HepG2 (cell line): ENCODE data around the gene CEBPA. TPM values are rescaled to one million over a fixed set of nuclear protein-coding genes. Genes with fewer than 3 reads are reported as not detected.

Source experiments
- ATAC-seq: fragments of 200-7000 bp; cut with Tn5 transposase; 3 replicates; pipeline ENCODE4 v1.9.1; 2020; ENCODE audit warnings: mild to moderate bottlenecking, moderate library complexity
- BruUV-seq: library from RNA; stranded (reverse); fragments of 400-500 nt; replicated peaks from 2 replicates; lab custom pipeline; 2021; lab: Mats Ljungman, UMichigan
- CTCF ChIA-PET: fragments of 300-600 bp; formaldehyde crosslinking; extraction: SDS; loops from one replicate; lab custom pipeline; 2021; ENCODE audit warnings: low total read pairs, inconsistent platforms, low intra/inter-chr PET ratio; lab: Yijun Ruan, JAX
- POLR2A ChIA-PET: fragments of 350-600 bp; sonication (Branson Sonifier 250); formaldehyde crosslinking; loops from one replicate; lab custom pipeline; 2020; ENCODE audit warnings: antibody characterized with exemption, inconsistent platforms; lab: Yijun Ruan, JAX
- DNase-seq: peaks from one replicate; pipeline ENCODE4 v3.0.0-alpha.2; 2015; ENCODE audit warnings: low spot score
- FAIRE-seq: peaks from 3 replicates; lab custom pipeline; 2011; peaks lifted over from hg19 to GRCh38; lab: Jason Lieb, UNC
- H2AFZ ChIP-seq: one replicate; pipeline ENCODE4 v1.6.1; 2011; ENCODE audit warnings: low read length, inconsistent platforms
- H3K27ac ChIP-seq: fragments of 300-600 bp; 3 replicates; pipeline ENCODE4 v1.8.0; 2011; ENCODE audit warnings: mixed run types, mild to moderate bottlenecking, mixed read lengths, low read length, inconsistent platforms; ENCODE audit not compliant: insufficient read depth; ENCODE audit errors: extremely low read length
- H3K27me3 ChIP-seq, 2 experiments: fragments of 200-600 bp in 1 of 2; 2 replicates in 1 of 2; 3 replicates in 1 of 2; pipeline versions ENCODE4 v1.6.0 to v1.8.0; 2011; ENCODE audit warnings: low read length in 2 of 2, mild to moderate bottlenecking in 2 of 2, moderate library complexity in 2 of 2, inconsistent platforms in 1 of 2; ENCODE audit not compliant: insufficient read depth in 2 of 2, control insufficient read depth in 1 of 2
- H3K36me3 ChIP-seq, 2 experiments: fragments of 200-600 bp in 1 of 2; replicated peaks in 1 of 2; 2 replicates in 1 of 2; 3 replicates in 1 of 2; pipeline versions ENCODE4 v1.5.1 to v1.8.0; 2011; ENCODE audit warnings: low read length in 2 of 2, inconsistent platforms in 1 of 2; ENCODE audit not compliant: insufficient read depth in 2 of 2, control insufficient read depth in 1 of 2
- H3K4me1 ChIP-seq: 2 replicates; pipeline ENCODE4 v1.5.1; 2012; ENCODE audit warnings: low read length, inconsistent platforms; ENCODE audit not compliant: insufficient read depth
- H3K4me2 ChIP-seq: 2 replicates; pipeline ENCODE4 v1.6.0; 2011; ENCODE audit warnings: low read depth, low read length, inconsistent platforms
- H3K4me3 ChIP-seq, 3 experiments: fragments of 200-600 bp in 1 of 3; sonication (generic), shearing (Covaris generic) in 1 of 3; replicated peaks in 1 of 3; 2 replicates each; pipeline ENCODE4 v1.5.1; 2011 to 2016; ENCODE audit warnings: low read length in 3 of 3, inconsistent platforms in 2 of 3, low read depth in 2 of 3, mild to moderate bottlenecking in 2 of 3, control low read depth in 1 of 3, mixed read lengths in 1 of 3; ENCODE audit not compliant: insufficient read depth in 1 of 3
- H3K79me2 ChIP-seq: one replicate; pipeline ENCODE4 v1.6.1; 2011; ENCODE audit warnings: low read length, inconsistent platforms; ENCODE audit not compliant: insufficient read depth
- H3K9ac ChIP-seq: 2 replicates; pipeline ENCODE4 v1.6.0; 2011; ENCODE audit warnings: mild to moderate bottlenecking, low read depth, low read length, inconsistent platforms; ENCODE audit not compliant: insufficient read depth
- H3K9me3 ChIP-seq: 2 replicates; pipeline ENCODE4 v1.5.1; 2012; ENCODE audit warnings: mild to moderate bottlenecking, low read length
- H4K20me1 ChIP-seq: 2 replicates; pipeline ENCODE4 v1.6.0; 2011; ENCODE audit warnings: inconsistent platforms, mild to moderate bottlenecking, low read length, moderate library complexity; ENCODE audit not compliant: insufficient read depth
- ATF5 ChIP-seq: sonication (generic); formaldehyde crosslinking; IDR thresholded peaks from 2 replicates; pipeline ENCODE4 v1.4.0; 2020; ENCODE audit warnings: mild to moderate bottlenecking, low read depth, missing genetic modification reagents
- HHEX ChIP-seq: IDR thresholded peaks from 2 replicates; pipeline ENCODE4 v1.6.1; 2016; ENCODE audit warnings: control low read depth
- IKZF1 ChIP-seq: fragments of 450-650 bp; IDR thresholded peaks from 2 replicates; pipeline ENCODE4 v1.7.1; 2016
- KLF12 ChIP-seq: sonication (generic); formaldehyde crosslinking; IDR thresholded peaks from 2 replicates; pipeline ENCODE4 v1.4.0; 2020; ENCODE audit warnings: missing genetic modification reagents, borderline replicate concordance
- MED1 ChIP-seq: sonication (generic); formaldehyde crosslinking; IDR thresholded peaks from 2 replicates; pipeline ENCODE4 v1.4.0; 2020; ENCODE audit warnings: missing genetic modification reagents
- NR1H2 ChIP-seq: sonication (generic); formaldehyde crosslinking; IDR thresholded peaks from 2 replicates; pipeline ENCODE4 v1.8.1; 2022; ENCODE audit warnings: low read depth, missing genetic modification reagents, borderline replicate concordance
- PCBP2 ChIP-seq: fragments of 200-400 bp; formaldehyde crosslinking; optimal IDR thresholded peaks from 2 replicates; pipeline ENCODE3; 2018; ENCODE audit warnings: low read length, low read depth; ENCODE audit not compliant: poor library complexity, severe bottlenecking
- RBFOX2 ChIP-seq: fragments of 200-400 bp; formaldehyde crosslinking; IDR thresholded peaks from 2 replicates; pipeline ENCODE4 v1.6.1; 2017; ENCODE audit warnings: low read depth, mild to moderate bottlenecking, low read length
- RBM39 ChIP-seq: fragments of 200-400 bp; formaldehyde crosslinking; IDR thresholded peaks from one replicate; pipeline ENCODE4 v1.6.1; 2018; ENCODE audit warnings: antibody characterized with exemption, mild to moderate bottlenecking, low read depth, low read length; ENCODE audit not compliant: poor library complexity, severe bottlenecking
- REXO4 ChIP-seq: sonication (generic); formaldehyde crosslinking; IDR thresholded peaks from 2 replicates; pipeline ENCODE4 v1.8.0; 2022; ENCODE audit warnings: missing genetic modification reagents, mild to moderate bottlenecking, borderline replicate concordance
- ZKSCAN1 ChIP-seq: fragments of 150-350 bp; IDR thresholded peaks from 2 replicates; pipeline ENCODE4 v1.6.1; 2014; ENCODE audit warnings: low read length
- ZNF337 ChIP-seq: sonication (generic); formaldehyde crosslinking; IDR thresholded peaks from 2 replicates; pipeline ENCODE4 v1.5.1; 2020; ENCODE audit warnings: missing genetic modification reagents, low read depth, mild to moderate bottlenecking, borderline replicate concordance
- ZNF772 ChIP-seq: sonication (generic); formaldehyde crosslinking; IDR thresholded peaks from 2 replicates; pipeline ENCODE4 v1.5.0; 2020; ENCODE audit warnings: mild to moderate bottlenecking, missing genetic modification reagents
- WGBS: methylation state at CpG from one replicate; pipeline ENCODE4 v1.1.6; 2017; ENCODE audit warnings: low lambda C conversion rate; 5-methylcytosine and 5-hydroxymethylcytosine counted together
- in situ Hi-C: cut with HindIII; loops from 2 replicates; pipeline ENCODE4 v1.10.0; 2017; ENCODE audit warnings: low pct_unique_long_range_greater_than_20kb; ENCODE audit not compliant: extremely low pct_ligation_motif_present
- intact Hi-C: fragments of 100-400 bp; cut with micrococcal nuclease; formaldehyde crosslinking; loops from one replicate; pipeline ENCODE4 v1.10.0; 2022; ENCODE audit not compliant: unreplicated experiment
- polyA plus RNA-seq, 8 experiments: library from polyadenylated mRNA; depleted of rRNA in 3 of 8; stranded (reverse) in 7 of 8; unstranded in 1 of 8; fragments of >200 nt; fragmentation: Illumina TruSeq in 4 of 8; extraction: Trizol in 4 of 8; gene quantifications; 2 replicates each; pipeline versions ENCODE4 v1.2.1 to v1.2.3, GENCODE V29; 2011 to 2016; ENCODE audit warnings: low read depth in 4 of 8, missing spikeins in 1 of 8, mixed read lengths in 1 of 8; ENCODE audit not compliant: insufficient read depth in 1 of 8
- total RNA-seq, 5 experiments: library from RNA; depleted of rRNA; stranded (reverse); fragments of >200 nt; fragmentation: Illumina TruSeq; extraction: Trizol; gene quantifications; 2 replicates each; pipeline ENCODE4 v1.2.3, GENCODE V29; 2016; ENCODE audit warnings: low read depth in 1 of 5
- TF ChIP-seq, protein P1 (sequence below): sonication (generic); formaldehyde crosslinking; IDR thresholded peaks from 2 replicates; pipeline ENCODE4 v1.5.1; 2020; ENCODE audit warnings: mild to moderate bottlenecking, missing genetic modification reagents
- TF ChIP-seq, protein P2 (sequence below): sonication (generic); formaldehyde crosslinking; conservative IDR thresholded peaks from 2 replicates; pipeline ENCODE4 v1.8.0; 2022; ENCODE audit warnings: missing genetic modification reagents

The CEBPA gene
- total and polyA plus RNA-seq, 2 of the 13 experiments (the other 11 are each of a cell fraction or from before 2014, with no cell fraction given): 24.8 to 103 TPM

DNA sequence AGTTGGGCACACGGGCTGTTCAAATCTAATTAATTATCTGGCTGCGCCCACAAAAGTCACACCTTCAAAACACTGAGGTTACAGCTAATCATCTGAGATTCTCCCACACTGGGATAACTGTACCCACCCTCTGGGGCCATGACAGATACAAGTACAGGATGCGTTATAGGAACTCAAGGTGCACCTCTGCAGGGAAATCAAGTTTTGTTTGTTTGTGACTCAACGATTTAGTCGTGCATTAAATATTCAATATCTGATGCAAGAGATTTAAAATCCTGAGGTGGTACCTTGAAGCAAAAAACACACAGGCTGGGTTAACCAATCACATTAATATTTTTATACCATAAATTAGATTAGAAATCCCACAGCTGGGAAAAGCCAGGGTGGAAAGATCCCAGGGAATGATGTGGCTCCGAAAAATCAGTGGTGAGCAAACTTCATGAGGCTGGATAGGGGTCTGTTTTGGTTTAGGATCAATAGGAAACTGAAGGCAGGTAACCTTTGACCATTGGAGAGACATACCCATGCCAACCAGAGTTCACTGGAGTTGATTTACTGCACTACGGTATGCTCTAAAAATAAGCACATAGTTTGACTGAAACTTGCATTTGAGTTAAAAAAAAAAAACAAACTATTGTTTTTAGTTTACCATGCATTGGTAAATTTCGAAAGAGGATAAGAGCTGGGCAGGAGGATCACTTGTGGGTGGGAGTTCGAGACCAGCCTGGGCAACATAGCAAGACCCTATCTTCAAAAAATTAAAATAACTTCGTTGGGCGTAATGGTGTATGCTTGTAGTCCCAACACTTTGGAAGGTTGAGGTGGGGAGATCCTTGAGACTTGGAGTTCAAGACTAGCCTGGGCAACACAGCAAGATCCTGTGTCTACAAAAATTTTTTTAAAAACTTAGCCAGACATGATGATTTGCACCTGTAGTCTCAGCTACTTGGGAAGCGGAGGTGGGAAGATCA lies 47.3 kb upstream of the CEBPA start (continued):
- TF ChIP-seq PCBP2: no peak
- TF ChIP-seq, all 625 proteins: peak for 11

DNA sequence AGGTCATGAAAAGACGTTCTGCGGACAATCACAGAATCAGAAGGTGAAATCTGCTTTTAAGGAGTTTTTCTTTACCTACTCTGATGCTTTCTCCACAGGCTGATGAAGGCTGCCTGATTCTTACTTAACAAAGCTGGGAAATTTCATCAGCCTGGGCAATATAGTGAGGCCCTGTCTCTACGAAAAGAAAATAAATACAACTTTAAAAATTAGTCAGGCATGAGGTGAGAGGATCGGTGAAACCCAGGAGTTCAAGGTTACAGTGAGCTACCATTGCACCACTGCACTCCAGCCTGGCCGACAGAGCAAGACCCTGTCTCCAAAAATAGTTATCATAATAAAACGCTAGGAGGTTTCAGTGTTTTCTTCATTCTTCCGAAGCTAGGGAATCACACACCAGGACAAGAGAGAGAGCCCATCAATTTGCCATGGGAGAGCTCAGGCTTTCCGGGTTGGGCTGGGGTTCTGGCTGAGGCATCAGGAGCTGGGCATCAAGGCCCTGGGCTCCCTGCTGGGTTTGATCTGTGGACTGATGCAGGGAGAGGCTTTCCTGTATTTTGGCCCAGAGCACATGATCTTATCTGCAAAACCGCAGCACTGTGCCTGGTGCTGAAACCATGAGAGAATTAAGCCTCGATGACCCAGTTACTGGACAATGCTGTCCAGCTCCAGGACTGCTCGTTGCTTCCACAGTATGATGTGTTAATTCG lies 46.1 kb upstream of the CEBPA start:
- 17% methylated on average over 11 of the region's 12 CpGs for WGBS
- Histone ChIP-seq H3K27me3 (no peaks in the 10 kb centered on the region), H3K9me3 (no peaks in the 10 kb centered on the region), H2AFZ (no peak overlapping the region), H3K4me2 (peak overlapping the region; percentile 53), H3K79me2 (no peaks in the 10 kb centered on the region), H3K9ac (peak overlapping the region; percentile 47), H3K4me1 (peaks cover 40% of the 10 kb centered on the region), H4K20me1 (no peaks in the 10 kb centered on the region), H3K4me3 (peak overlapping the region in 2 of 3 experiments; percentile 11 to 45; a peak in 3 of 6 replicates), H3K27ac (peak overlapping the region; percentile 64), H3K36me3 (no peaks in the 10 kb centered on the region)
- peak; percentile 46 for DNase-seq
- no TSS peak for BruUV-seq
- peak; percentile 79 for FAIRE-seq
- in situ Hi-C loops: no loop called here
- POLR2A ChIA-PET: interaction anchor here (0.7 to 3.5 kb wide), 18 partner anchors 10 to 172 kb away, joined by 3 to 50 read pairs (median 6); partner anchors contain the start of genes CEBPA and CEBPG
- ATAC-seq: peak; percentile 88
- intact Hi-C loops: no loop called here
- CTCF ChIA-PET: no interaction called here
- no peak for TF ChIP-seq KLF12
- no peak for TF ChIP-seq ZKSCAN1
- TF ChIP-seq ZNF337 (CRISPR knock-in tag): no peak
- TF ChIP-seq RBM39: no peak
- no peak for TF ChIP-seq ATF5 (CRISPR knock-in tag)
- TF ChIP-seq, protein P1, sequence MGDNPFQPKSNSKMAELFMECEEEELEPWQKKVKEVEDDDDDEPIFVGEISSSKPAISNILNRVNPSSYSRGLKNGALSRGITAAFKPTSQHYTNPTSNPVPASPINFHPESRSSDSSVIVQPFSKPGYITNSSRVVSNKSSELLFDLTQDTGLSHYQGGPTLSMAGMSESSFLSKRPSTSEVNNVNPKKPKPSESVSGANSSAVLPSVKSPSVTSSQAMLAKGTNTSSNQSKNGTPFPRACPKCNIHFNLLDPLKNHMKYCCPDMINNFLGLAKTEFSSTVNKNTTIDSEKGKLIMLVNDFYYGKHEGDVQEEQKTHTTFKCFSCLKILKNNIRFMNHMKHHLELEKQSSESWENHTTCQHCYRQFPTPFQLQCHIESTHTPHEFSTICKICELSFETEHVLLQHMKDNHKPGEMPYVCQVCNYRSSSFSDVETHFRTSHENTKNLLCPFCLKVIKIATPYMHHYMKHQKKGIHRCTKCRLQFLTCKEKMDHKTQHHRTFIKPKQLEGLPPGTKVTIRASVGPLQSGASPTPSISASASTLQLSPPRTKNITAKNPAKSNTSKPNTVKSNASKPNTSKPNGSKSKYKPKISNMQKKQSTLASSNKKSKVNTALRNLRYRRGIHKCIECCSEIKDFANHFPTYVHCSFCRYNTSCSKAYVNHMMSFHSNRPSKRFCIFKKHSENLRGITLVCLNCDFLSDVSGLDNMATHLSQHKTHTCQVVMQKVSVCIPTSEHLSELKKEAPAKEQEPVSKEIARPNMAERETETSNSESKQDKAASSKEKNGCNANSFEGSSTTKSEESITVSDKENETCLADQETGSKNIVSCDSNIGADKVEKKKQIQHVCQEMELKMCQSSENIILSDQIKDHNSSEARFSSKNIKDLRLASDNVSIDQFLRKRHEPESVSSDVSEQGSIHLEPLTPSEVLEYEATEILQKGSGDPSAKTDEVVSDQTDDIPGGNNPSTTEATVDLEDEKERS (CRISPR knock-in tag): no peak
- peak; percentile 60 for TF ChIP-seq MED1 (CRISPR knock-in tag)
- TF ChIP-seq RBFOX2: no peak
- no peak for TF ChIP-seq REXO4 (CRISPR knock-in tag)
- TF ChIP-seq ZNF772 (CRISPR knock-in tag): no peak
- TF ChIP-seq, protein P2, sequence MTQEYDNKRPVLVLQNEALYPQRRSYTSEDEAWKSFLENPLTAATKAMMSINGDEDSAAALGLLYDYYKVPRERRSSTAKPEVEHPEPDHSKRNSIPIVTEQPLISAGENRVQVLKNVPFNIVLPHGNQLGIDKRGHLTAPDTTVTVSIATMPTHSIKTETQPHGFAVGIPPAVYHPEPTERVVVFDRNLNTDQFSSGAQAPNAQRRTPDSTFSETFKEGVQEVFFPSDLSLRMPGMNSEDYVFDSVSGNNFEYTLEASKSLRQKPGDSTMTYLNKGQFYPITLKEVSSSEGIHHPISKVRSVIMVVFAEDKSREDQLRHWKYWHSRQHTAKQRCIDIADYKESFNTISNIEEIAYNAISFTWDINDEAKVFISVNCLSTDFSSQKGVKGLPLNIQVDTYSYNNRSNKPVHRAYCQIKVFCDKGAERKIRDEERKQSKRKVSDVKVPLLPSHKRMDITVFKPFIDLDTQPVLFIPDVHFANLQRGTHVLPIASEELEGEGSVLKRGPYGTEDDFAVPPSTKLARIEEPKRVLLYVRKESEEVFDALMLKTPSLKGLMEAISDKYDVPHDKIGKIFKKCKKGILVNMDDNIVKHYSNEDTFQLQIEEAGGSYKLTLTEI (CRISPR knock-in tag): no peak
- no peak for TF ChIP-seq IKZF1
- TF ChIP-seq NR1H2 (CRISPR knock-in tag): no peak
- 0 out of 2 replicates have a peak, but pooled peaks have one; percentile 4 for TF ChIP-seq HHEX (CRISPR knock-in tag)
